Endothelial cell of umbilical vein (primary cell): Measurements from ENCODE around the gene BTBD8. TPM values are rescaled to one million over a fixed set of nuclear protein-coding genes. Genes with fewer than 3 reads are reported as not detected.

ENCODE experiments used
- BruUV-seq: library from RNA; stranded (reverse); fragments of 400-500 nt; replicated peaks from 2 replicates; lab custom pipeline; 2021; lab: Mats Ljungman, UMichigan
- CTCF ChIA-PET: fragments of 300-600, 350-600 bp; sonication (Branson Sonifier 250); formaldehyde crosslinking; loops from one replicate; lab custom pipeline; 2021; ENCODE audit warnings: antibody characterized with exemption, inconsistent platforms; lab: Charles Lee
- POLR2A ChIA-PET: fragments of 300-600, 350-600 bp; sonication (Branson Sonifier 250); formaldehyde crosslinking; loops from one replicate; lab custom pipeline; 2021; ENCODE audit warnings: antibody characterized with exemption, inconsistent platforms; lab: Charles Lee
- DNase-seq: peaks from one replicate; pipeline ENCODE4 v3.0.0-alpha.2; 2011; ENCODE audit warnings: low read depth, low spot score
- FAIRE-seq: peaks from 2 replicates; lab custom pipeline; 2011; peaks lifted over from hg19 to GRCh38; lab: Jason Lieb, UNC
- H2AFZ ChIP-seq: 2 replicates; pipeline ENCODE4 v1.6.0; 2012; ENCODE audit warnings: low read depth, low read length, control low read depth, inconsistent platforms
- H3K27ac ChIP-seq: 2 replicates; pipeline ENCODE4 v1.5.1; 2011; ENCODE audit warnings: low read depth, mild to moderate bottlenecking, control low read depth, low read length, moderate library complexity; ENCODE audit not compliant: insufficient read depth
- H3K27me3 ChIP-seq, 2 experiments: 2 replicates each; pipeline versions ENCODE4 v1.6.0 to v1.6.1; 2011; ENCODE audit warnings: low read length in 2 of 2, mixed read lengths in 1 of 2; ENCODE audit not compliant: control insufficient read depth in 2 of 2, insufficient read depth in 2 of 2
- H3K36me3 ChIP-seq, 2 experiments: 2 replicates in 1 of 2; 3 replicates in 1 of 2; pipeline ENCODE4 v1.5.1; 2011; ENCODE audit warnings: low read length in 2 of 2, mild to moderate bottlenecking in 1 of 2, moderate library complexity in 1 of 2; ENCODE audit not compliant: control insufficient read depth in 2 of 2, insufficient read depth in 2 of 2; ENCODE audit errors: extremely low read depth in 1 of 2
- H3K4me1 ChIP-seq: 3 replicates; pipeline ENCODE4 v1.5.1; 2011; ENCODE audit warnings: mild to moderate bottlenecking, low read length; ENCODE audit not compliant: control insufficient read depth, insufficient read depth; ENCODE audit errors: extremely low read depth
- H3K4me2 ChIP-seq: 2 replicates; pipeline ENCODE4 v1.6.1; 2011; ENCODE audit warnings: low read length, control low read depth, mixed read lengths; ENCODE audit not compliant: insufficient read depth
- H3K4me3 ChIP-seq, 3 experiments: fragments of 200-600 bp in 1 of 3; sonication (generic), shearing (Covaris generic) in 1 of 3; replicated peaks in 1 of 3; 2 replicates each; pipeline ENCODE4 v1.5.1; 2011 to 2016; ENCODE audit warnings: control low read depth in 3 of 3, low read length in 3 of 3, mild to moderate bottlenecking in 2 of 3, inconsistent platforms in 1 of 3, low read depth in 1 of 3, moderate library complexity in 1 of 3; ENCODE audit not compliant: insufficient read depth in 1 of 3
- H3K79me2 ChIP-seq: 2 replicates; pipeline ENCODE4 v1.6.0; 2012; ENCODE audit warnings: low read length, inconsistent platforms; ENCODE audit not compliant: control insufficient read depth, insufficient read depth
- H3K9ac ChIP-seq: replicated peaks from 2 replicates; pipeline ENCODE3; 2011; ENCODE audit warnings: low read length, control low read depth; ENCODE audit not compliant: insufficient read depth; ENCODE audit errors: extremely low read depth
- H3K9me1 ChIP-seq: replicated peaks from 3 replicates; pipeline ENCODE4 v1.6.0; 2011; ENCODE audit warnings: mild to moderate bottlenecking, low read length; ENCODE audit not compliant: control insufficient read depth, insufficient read depth; ENCODE audit errors: extremely low read depth
- H3K9me3 ChIP-seq: replicated peaks from 2 replicates; pipeline ENCODE4 v1.5.1; 2012; ENCODE audit warnings: low read length, inconsistent platforms; ENCODE audit not compliant: control insufficient read depth, insufficient read depth
- H4K20me1 ChIP-seq: replicated peaks from 2 replicates; pipeline ENCODE3; 2011; ENCODE audit warnings: mild to moderate bottlenecking, low read length; ENCODE audit not compliant: control insufficient read depth, insufficient read depth; ENCODE audit errors: extremely low read depth
- EZH2 ChIP-seq: IDR thresholded peaks from 2 replicates; pipeline ENCODE4 v1.6.1; 2012; ENCODE audit warnings: borderline replicate concordance, low read depth, mild to moderate bottlenecking, moderate library complexity, low read length, inconsistent platforms; ENCODE audit not compliant: severe bottlenecking
- FOS ChIP-seq: IDR thresholded peaks from 2 replicates; pipeline ENCODE4 v1.6.1; 2011; ENCODE audit warnings: mild to moderate bottlenecking, low read length, moderate library complexity, borderline replicate concordance; ENCODE audit not compliant: insufficient read depth
- GATA2 ChIP-seq: IDR thresholded peaks from 2 replicates; pipeline ENCODE4 v1.7.0; 2011; ENCODE audit warnings: low read depth, mild to moderate bottlenecking, moderate library complexity, mixed read lengths, low read length; ENCODE audit not compliant: insufficient read length, insufficient read depth
- JUN ChIP-seq: IDR thresholded peaks from 2 replicates; pipeline ENCODE4 v1.6.1; 2011; ENCODE audit warnings: borderline replicate concordance, low read depth; ENCODE audit not compliant: insufficient read length, insufficient read depth
- MYC ChIP-seq: IDR thresholded peaks from one replicate; pipeline ENCODE4 v1.6.1; 2011; ENCODE audit warnings: mild to moderate bottlenecking, low read depth, low read length
- POLR2A ChIP-seq: IDR thresholded peaks from 2 replicates; pipeline ENCODE4 v1.6.1; 2012; ENCODE audit warnings: low read depth, mild to moderate bottlenecking, control low read depth, low read length
- POLR2AphosphoS5 ChIP-seq: IDR thresholded peaks from 2 replicates; pipeline ENCODE4 v1.6.1; 2012; ENCODE audit warnings: low read depth, mild to moderate bottlenecking, control low read depth, low read length, moderate library complexity; ENCODE audit not compliant: insufficient read depth
- dilution Hi-C: fragments of 300-500 bp; cut with MboI; formaldehyde crosslinking; loops from one replicate; pipeline ENCODE4 v1.15.0; 2019; ENCODE audit warnings: low sequenced_read_pairs; ENCODE audit not compliant: extremely low pct_ligation_motif_present
- intact Hi-C: fragments of 100-400 bp; cut with micrococcal nuclease; formaldehyde crosslinking; loops from one replicate; pipeline ENCODE4 v1.10.0; 2022
- polyA plus RNA-seq, 4 experiments: library from polyadenylated mRNA; depleted of rRNA in 3 of 4; stranded (reverse) in 3 of 4; unstranded in 1 of 4; fragments of >200 nt; gene quantifications; 2 replicates each; pipeline versions ENCODE4 v1.2.1 to v1.2.3, GENCODE V29; 2011 to 2012; ENCODE audit warnings: missing spikeins in 1 of 4
- total RNA-seq: library from RNA; stranded (reverse); gene quantifications from 2 replicates; pipeline ENCODE4 v1.2.3, GENCODE V29; 2021
- TF ChIP-seq, protein P1 (sequence below), 2 donors: IDR thresholded peaks; 1 replicate in 1 of 2; 2 replicates in 1 of 2; pipeline ENCODE4 v1.5.1; 2011; ENCODE audit warnings: low read length in 2 of 2, mild to moderate bottlenecking in 2 of 2, moderate library complexity in 2 of 2, control low read depth in 1 of 2, inconsistent platforms in 1 of 2, low read depth in 1 of 2; ENCODE audit not compliant: insufficient read depth in 1 of 2; ENCODE audit errors: extremely low read depth in 1 of 2

BTBD8 gene
- total and polyA plus RNA-seq, 2 donors (not counting 3 experiments of a cell fraction or from before 2014, with no cell fraction given) = 0.36 to 1.7 TPM

DNA sequence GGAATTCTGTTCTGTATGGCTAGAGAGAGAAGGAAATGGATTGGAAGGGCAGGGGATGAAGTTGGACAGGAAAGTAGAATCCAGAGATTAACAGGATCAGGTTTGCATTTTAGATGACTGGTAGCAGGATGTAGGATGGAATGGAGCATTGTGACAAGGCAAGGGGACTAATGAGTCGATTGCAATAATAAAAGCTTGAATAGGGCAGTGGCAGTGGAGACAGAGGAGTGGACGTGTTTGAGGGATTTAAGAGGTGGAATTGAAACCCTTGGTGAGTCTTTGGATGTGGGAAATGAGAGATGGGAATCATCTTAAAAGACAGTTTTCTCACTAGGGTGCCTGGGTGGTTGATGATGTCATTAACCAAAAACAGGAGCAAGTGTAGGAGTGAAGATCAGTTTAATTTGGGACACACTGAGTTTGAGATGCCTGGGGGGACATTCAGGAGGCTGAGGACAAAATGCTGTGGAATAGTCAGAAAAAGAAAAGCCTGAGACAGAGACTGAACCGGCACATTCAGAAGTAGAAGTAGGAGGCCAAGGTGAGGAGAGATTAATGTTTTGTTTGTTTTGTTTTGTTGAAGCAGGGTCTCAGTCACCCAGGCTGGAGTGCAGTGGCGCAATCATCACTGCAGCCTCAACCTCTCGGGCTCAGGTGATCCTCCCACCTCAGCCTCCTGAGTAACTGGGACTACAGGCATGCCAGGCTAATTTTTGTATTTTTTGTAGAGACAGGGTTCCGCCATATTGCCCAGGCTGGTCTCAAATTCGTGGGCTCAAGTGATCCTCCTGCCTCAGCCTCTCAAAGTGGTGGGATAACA lies 108.5 kb downstream of the BTBD8 start:
- CTCF ChIA-PET = interaction anchor here (1.9 kb wide), 1 partner anchor 18 kb away, joined by 5 read pairs; no protein-coding TSS in a partner anchor
- DNase-seq (no peak), FAIRE-seq (no peak)
- no peaks in the 10 kb centered on the region for H3K4me1 ChIP-seq
- H3K9me1 ChIP-seq = no peaks in the 10 kb centered on the region
- intact Hi-C loops = no loop called here
- POLR2A ChIA-PET = no interaction called here
- no peaks in the 10 kb centered on the region for H4K20me1 ChIP-seq
- no peak overlapping the region for H3K9ac ChIP-seq
- BruUV-seq = no TSS peak
- no peaks in the 10 kb centered on the region for H3K9me3 ChIP-seq
- H3K4me3 ChIP-seq = no peak overlapping the region
- H3K4me2 ChIP-seq = no peak overlapping the region
- no peak for TF ChIP-seq EZH2
- TF ChIP-seq POLR2A = no peak
- no peak for TF ChIP-seq MYC
- TF ChIP-seq, protein P1, sequence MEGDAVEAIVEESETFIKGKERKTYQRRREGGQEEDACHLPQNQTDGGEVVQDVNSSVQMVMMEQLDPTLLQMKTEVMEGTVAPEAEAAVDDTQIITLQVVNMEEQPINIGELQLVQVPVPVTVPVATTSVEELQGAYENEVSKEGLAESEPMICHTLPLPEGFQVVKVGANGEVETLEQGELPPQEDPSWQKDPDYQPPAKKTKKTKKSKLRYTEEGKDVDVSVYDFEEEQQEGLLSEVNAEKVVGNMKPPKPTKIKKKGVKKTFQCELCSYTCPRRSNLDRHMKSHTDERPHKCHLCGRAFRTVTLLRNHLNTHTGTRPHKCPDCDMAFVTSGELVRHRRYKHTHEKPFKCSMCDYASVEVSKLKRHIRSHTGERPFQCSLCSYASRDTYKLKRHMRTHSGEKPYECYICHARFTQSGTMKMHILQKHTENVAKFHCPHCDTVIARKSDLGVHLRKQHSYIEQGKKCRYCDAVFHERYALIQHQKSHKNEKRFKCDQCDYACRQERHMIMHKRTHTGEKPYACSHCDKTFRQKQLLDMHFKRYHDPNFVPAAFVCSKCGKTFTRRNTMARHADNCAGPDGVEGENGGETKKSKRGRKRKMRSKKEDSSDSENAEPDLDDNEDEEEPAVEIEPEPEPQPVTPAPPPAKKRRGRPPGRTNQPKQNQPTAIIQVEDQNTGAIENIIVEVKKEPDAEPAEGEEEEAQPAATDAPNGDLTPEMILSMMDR (IDR thresholded peaks at IDR 0.05; ENCODE audit: extremely low read depth in 1 of 2, insufficient read depth in 1 of 2, low read depth in 1 of 2, low read length in 2 of 2) = no peak
- TF ChIP-seq JUN = no peak
- no peak for TF ChIP-seq POLR2AphosphoS5
- TF ChIP-seq GATA2 = no peak
- no peak for TF ChIP-seq FOS
- H3K36me3 ChIP-seq = no peaks in the 10 kb centered on the region
- peaks cover 0 to 3% of the 10 kb centered on the region in 2 experiments for H3K27me3 ChIP-seq
- H3K79me2 ChIP-seq = no peaks in the 10 kb centered on the region
- H2AFZ ChIP-seq = no peak overlapping the region
- dilution Hi-C loops = no loop called here
- no peak overlapping the region for H3K27ac ChIP-seq
